ENCODE data around the gene AK4. TPM values are rescaled to one million over a fixed set of nuclear protein-coding genes. Genes with fewer than 3 reads are reported as not detected.

The AK4 gene
- total and polyA plus RNA-seq, 2 of the 8 experiments (the other 6 are each of a cell fraction or from before 2014, with no cell fraction given): 64.5 to 175 TPM

GRCh38 chr1:65175171-65176055 lies 27.4 kb downstream of the AK4 start (continued):
- TF ChIP-seq ATF3 (IDR thresholded peaks at IDR 0.05; ENCODE audit: insufficient read depth, low read depth, low read length) (no peak), YY1 (IDR thresholded peaks at IDR 0.05; ENCODE audit: low read depth, low read length) (no peak)

All from H1 (cell line).